ENCODE measurements around the gene STMN3. TPM values are rescaled to one million over a fixed set of nuclear protein-coding genes. Genes with fewer than 3 reads are reported as not detected.

The STMN3 gene
- total RNA-seq, 2 donors from 2014 or later, result 21.2 to 24.5 TPM

- intact Hi-C loops (cut with DNase I), result no loop called here
- Histone ChIP-seq H3K9me3 (no peaks in the 10 kb centered on the region), H3K27ac (no peak overlapping the region), H3K27me3 (replicated peaks; ENCODE audit: insufficient read depth) (no peaks in the 10 kb centered on the region), H3K4me1 (replicated peaks) (no peaks in the 10 kb centered on the region), H3K4me3 (no peak overlapping the region), H3K36me3 (peaks cover 0 to 8% of the 10 kb centered on the region in 2 donors)
- 89% methylated on average over 33 of the region's 33 CpGs for WGBS
- no peak for DNase-seq (ENCODE audit: low spot score)
- TF ChIP-seq POLR2AphosphoS5 (IDR thresholded peaks at IDR 0.05), result no peak
- no peak for TF ChIP-seq POLR2A (IDR thresholded peaks at IDR 0.05)
- TF ChIP-seq, protein P1, sequence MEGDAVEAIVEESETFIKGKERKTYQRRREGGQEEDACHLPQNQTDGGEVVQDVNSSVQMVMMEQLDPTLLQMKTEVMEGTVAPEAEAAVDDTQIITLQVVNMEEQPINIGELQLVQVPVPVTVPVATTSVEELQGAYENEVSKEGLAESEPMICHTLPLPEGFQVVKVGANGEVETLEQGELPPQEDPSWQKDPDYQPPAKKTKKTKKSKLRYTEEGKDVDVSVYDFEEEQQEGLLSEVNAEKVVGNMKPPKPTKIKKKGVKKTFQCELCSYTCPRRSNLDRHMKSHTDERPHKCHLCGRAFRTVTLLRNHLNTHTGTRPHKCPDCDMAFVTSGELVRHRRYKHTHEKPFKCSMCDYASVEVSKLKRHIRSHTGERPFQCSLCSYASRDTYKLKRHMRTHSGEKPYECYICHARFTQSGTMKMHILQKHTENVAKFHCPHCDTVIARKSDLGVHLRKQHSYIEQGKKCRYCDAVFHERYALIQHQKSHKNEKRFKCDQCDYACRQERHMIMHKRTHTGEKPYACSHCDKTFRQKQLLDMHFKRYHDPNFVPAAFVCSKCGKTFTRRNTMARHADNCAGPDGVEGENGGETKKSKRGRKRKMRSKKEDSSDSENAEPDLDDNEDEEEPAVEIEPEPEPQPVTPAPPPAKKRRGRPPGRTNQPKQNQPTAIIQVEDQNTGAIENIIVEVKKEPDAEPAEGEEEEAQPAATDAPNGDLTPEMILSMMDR (IDR thresholded peaks at IDR 0.05), result no peak
These were observed 54.5 kb downstream of the STMN3 start for GRCh38 chr20:63598479-63599395.

DNA sequence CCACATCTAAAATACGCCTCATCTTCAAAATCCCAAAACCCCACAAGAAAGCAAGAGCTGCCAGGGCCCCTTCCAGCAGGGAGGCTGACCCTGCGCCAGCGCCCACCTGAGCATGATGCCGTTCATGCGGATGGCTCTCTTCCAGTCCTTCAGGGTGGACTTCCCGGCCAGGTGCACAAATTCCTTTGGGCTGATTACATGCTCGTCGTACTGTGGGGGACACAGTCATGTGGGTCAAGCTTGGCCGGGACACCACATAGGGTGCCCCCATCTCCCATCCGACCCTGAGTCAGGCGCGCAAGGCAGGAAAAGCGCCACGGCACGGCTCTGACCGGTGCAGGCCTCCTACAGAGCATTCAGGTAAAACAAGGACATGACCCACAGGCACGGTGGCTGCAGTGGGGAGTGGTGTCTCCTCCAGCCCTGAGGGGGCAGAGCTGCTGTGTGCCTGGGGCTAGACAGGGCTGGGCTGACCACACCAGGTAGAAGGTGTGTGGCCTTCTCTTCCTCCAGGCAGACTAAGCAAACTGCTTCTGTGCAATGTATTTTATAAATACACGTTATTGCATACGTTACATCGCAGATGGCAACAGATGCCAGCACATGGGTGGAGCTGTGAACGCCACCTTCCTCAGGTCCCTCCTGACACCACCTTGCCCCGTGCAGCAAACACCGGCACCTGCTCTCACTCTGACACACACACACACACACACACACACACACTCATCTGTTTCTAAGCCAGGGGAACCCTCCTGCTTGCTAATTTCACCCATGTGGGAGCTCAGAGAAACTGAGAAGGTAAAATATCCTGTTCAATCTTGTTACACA is 55.4 kb downstream of the STMN3 start:
- intact Hi-C loops (cut with DNase I), result no loop called here
- TF ChIP-seq, protein P1 (IDR thresholded peaks at IDR 0.05), result no peak
- TF ChIP-seq POLR2A (IDR thresholded peaks at IDR 0.05) (no peak), POLR2AphosphoS5 (IDR thresholded peaks at IDR 0.05) (no peak)
- Histone ChIP-seq H3K9me3 (no peaks in the 10 kb centered on the region), H3K4me1 (replicated peaks) (no peaks in the 10 kb centered on the region), H3K27ac (no peak overlapping the region), H3K36me3 (peaks cover 5 to 8% of the 10 kb centered on the region in 2 donors), H3K4me3 (no peak overlapping the region), H3K27me3 (replicated peaks; ENCODE audit: insufficient read depth) (no peaks in the 10 kb centered on the region)
- WGBS, result 87% methylated on average over 23 of the region's 23 CpGs
- DNase-seq (ENCODE audit: low spot score), result no peak

DNA sequence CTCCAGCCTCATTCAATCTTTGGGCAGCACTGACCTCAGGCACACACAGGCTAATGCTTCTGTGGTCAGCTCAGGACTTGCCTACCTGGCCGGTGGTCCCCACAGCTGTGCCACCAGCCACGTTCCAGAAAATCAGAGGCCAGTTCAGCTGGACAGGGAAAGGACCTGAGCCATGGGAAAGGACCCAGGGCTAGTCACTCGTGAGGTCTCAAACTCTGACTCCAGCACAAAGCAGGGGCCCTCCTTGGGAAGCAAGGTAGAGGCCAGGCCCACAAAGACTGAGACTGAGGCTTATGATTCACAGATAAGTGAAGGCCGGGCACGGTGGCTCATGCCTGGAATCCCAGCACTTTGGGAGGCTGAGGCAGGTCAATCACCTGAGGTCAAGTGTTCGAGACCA is 56.8 kb downstream of the STMN3 start:
- intact Hi-C loops (cut with DNase I), result no loop called here
- Histone ChIP-seq H3K4me3 (no peak overlapping the region), H3K9me3 (no peaks in the 10 kb centered on the region), H3K27me3 (replicated peaks; ENCODE audit: insufficient read depth) (no peaks in the 10 kb centered on the region), H3K4me1 (replicated peaks) (no peaks in the 10 kb centered on the region), H3K36me3 (peaks cover 0 to 9% of the 10 kb centered on the region in 2 donors), H3K27ac (no peak overlapping the region)
- no peak for DNase-seq (ENCODE audit: low spot score)
- TF ChIP-seq, protein P1 (IDR thresholded peaks at IDR 0.05), result no peak
- TF ChIP-seq POLR2AphosphoS5 (IDR thresholded peaks at IDR 0.05) (no peak), POLR2A (IDR thresholded peaks at IDR 0.05) (no peak)
- WGBS, result 85% methylated on average over 6 of the region's 6 CpGs

DNA sequence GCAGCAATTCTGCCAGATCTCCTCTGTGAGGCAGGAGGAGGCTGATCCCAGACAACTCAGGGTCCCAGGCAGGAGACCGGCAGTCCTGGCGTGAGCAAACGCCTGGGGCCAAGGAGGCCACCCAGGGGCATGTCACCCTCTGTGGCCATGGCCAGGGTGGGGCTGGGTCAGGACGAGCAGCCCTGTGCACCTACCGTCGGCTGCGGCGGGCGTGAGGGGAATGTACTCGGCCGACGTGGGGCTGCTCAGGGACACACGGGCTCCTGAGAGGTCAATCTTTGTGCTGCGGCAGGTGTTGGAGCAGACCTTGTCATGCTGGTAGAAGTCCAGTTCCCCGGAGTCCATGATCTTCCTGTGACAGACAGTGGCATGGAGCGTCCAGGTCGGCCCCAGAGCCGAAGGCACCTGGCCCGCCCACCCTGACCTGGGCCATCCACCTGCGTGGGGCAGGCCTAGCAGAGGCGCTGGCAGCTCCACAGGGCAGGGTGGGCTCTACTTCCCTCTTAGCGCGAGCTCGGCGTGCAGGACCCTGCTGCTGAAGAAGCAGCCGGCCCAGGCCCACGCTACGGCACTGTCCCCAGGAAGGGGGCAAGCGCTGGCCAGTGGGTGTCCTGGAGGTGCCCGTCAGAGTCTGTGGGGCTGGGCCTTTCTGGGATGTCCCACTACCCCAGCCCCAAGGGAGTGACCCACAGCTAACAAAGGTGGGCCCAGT is 57.7 kb downstream of the STMN3 start:
- TF ChIP-seq, protein P1 (IDR thresholded peaks at IDR 0.05), result no peak
- no peak for TF ChIP-seq POLR2A (IDR thresholded peaks at IDR 0.05)
- Histone ChIP-seq H3K27me3 (replicated peaks; ENCODE audit: insufficient read depth) (no peaks in the 10 kb centered on the region), H3K4me3 (no peak overlapping the region), H3K27ac (no peak overlapping the region), H3K9me3 (no peaks in the 10 kb centered on the region), H3K4me1 (replicated peaks) (no peaks in the 10 kb centered on the region), H3K36me3 (peaks cover 0 to 9% of the 10 kb centered on the region in 2 donors)
- DNase-seq (ENCODE audit: low spot score), result no peak
- intact Hi-C loops (cut with DNase I), result no loop called here
- 88% methylated on average over 29 of the region's 30 CpGs for WGBS
